HEK293T (cell line): ENCODE data around the gene TMEM19.

Experiments used
- FOXK2 ChIP-seq: fragments of 450-650 bp; IDR thresholded peaks from 2 replicates; pipeline ENCODE4 v1.6.1; 2016; ENCODE audit warnings: mild to moderate bottlenecking
- FOXM1 ChIP-seq: fragments of 450-650 bp; IDR thresholded peaks from 2 replicates; pipeline ENCODE4 v1.6.1; 2017; ENCODE audit warnings: mild to moderate bottlenecking, borderline replicate concordance
- L3MBTL2 ChIP-seq: fragments of 450-650 bp; conservative IDR thresholded peaks from 2 replicates; pipeline ENCODE4 v1.6.1; 2016; ENCODE audit warnings: mild to moderate bottlenecking
- SP1 ChIP-seq: fragments of 450-650 bp; IDR thresholded peaks from 2 replicates; pipeline ENCODE4 v1.6.1; 2017

- TF ChIP-seq FOXM1 (no peak), SP1 (no peak), FOXK2 (no peak), L3MBTL2 (no peak)
Observed at GRCh38 chr12:71748081-71748850, 62.4 kb downstream of the TMEM19 start.
